ENCODE results near the gene DAD1.

DAD1 gene

GRCh38 chr14:22587247-22587646, 1.8 kb downstream of the DAD1 start:
- in situ Hi-C loops (cut with HindIII; ENCODE audit: low sequenced_read_pairs): no loop called here
- no peak for TF ChIP-seq CTCF (IDR thresholded peaks at IDR 0.05; ENCODE audit: low read depth, low read length, missing control alignments)
- no peak overlapping the region for H3K4me3 ChIP-seq (ENCODE audit: low read depth, low read length)
- no peak for DNase-seq (ENCODE audit: low read depth)

- in situ Hi-C loops (cut with HindIII; ENCODE audit: low sequenced_read_pairs): no loop called here
- H3K4me3 ChIP-seq (ENCODE audit: low read depth, low read length): no peak overlapping the region
- DNase-seq (ENCODE audit: low read depth): no peak
These were observed 5.0 kb downstream of the DAD1 start for GRCh38 chr14:22583994-22584393.

GRCh38 chr14:22580625-22581024, 8.4 kb downstream of the DAD1 start:
- DNase-seq (ENCODE audit: low read depth): no peak
- no peak for TF ChIP-seq CTCF (IDR thresholded peaks at IDR 0.05; ENCODE audit: low read depth, low read length, missing control alignments)
- H3K4me3 ChIP-seq (ENCODE audit: low read depth, low read length): no peak overlapping the region
- in situ Hi-C loops (cut with HindIII; ENCODE audit: low sequenced_read_pairs): no loop called here

More at GRCh38 chr14:22583994-22584393, 5.0 kb downstream of the DAD1 start:
- no peak for TF ChIP-seq CTCF (IDR thresholded peaks at IDR 0.05; ENCODE audit: low read depth, low read length, missing control alignments)

- in situ Hi-C loops (cut with HindIII; ENCODE audit: low sequenced_read_pairs): no loop called here
- no peak for DNase-seq (ENCODE audit: low read depth)
- no peak overlapping the region for H3K4me3 ChIP-seq (ENCODE audit: low read depth, low read length)
- no peak for TF ChIP-seq CTCF (IDR thresholded peaks at IDR 0.05; ENCODE audit: low read depth, low read length, missing control alignments)
These were observed 9.1 kb downstream of the DAD1 start for GRCh38 chr14:22579881-22580280.

GRCh38 chr14:22579236-22579635, 9.8 kb downstream of the DAD1 start:
- no peak for DNase-seq (ENCODE audit: low read depth)
- TF ChIP-seq CTCF (IDR thresholded peaks at IDR 0.05; ENCODE audit: low read depth, low read length, missing control alignments): no peak
- no peak overlapping the region for H3K4me3 ChIP-seq (ENCODE audit: low read depth, low read length)
- in situ Hi-C loops (cut with HindIII; ENCODE audit: low sequenced_read_pairs): no loop called here

- TF ChIP-seq CTCF (IDR thresholded peaks at IDR 0.05; ENCODE audit: low read depth, low read length, missing control alignments): no peak
- in situ Hi-C loops (cut with HindIII; ENCODE audit: low sequenced_read_pairs): no loop called here
- no peak overlapping the region for H3K4me3 ChIP-seq (ENCODE audit: low read depth, low read length)
- no peak for DNase-seq (ENCODE audit: low read depth)
These were observed 11.6 kb downstream of the DAD1 start for GRCh38 chr14:22577334-22577908.
